Right atrium auricular region (tissue), 2 donors: ENCODE results near the gene PRPS1L1. TPM values are rescaled to one million over a fixed set of nuclear protein-coding genes. Genes with fewer than 3 reads are reported as not detected.

Source experiments
- DNase-seq: peaks from one replicate; pipeline ENCODE4 v3.0.0-alpha.2; 2019; ENCODE audit warnings: low spot score
- H3K27ac ChIP-seq, 2 donors: fragments of 200-600 bp; sonication (generic); 1 replicate in 1 of 2; 2 replicates in 1 of 2; pipeline ENCODE4 v1.5.1; 2016 to 2019
- H3K27me3 ChIP-seq, 2 donors: fragments of 200-600 bp; sonication (generic); one replicate each; pipeline versions ENCODE4 v1.5.1 to v1.6.0; 2017 to 2019
- H3K36me3 ChIP-seq: fragments of 200-600 bp; sonication (generic); one replicate; pipeline ENCODE4 v1.5.1; 2016
- H3K4me1 ChIP-seq, 2 donors: fragments of 200-600 bp; sonication (generic); one replicate each; pipeline versions ENCODE4 v1.5.1 to v1.6.0; 2017 to 2019
- H3K4me3 ChIP-seq, 2 donors: fragments of 200-600 bp; sonication (generic); 1 replicate in 1 of 2; 2 replicates in 1 of 2; pipeline ENCODE4 v1.5.1; 2017 to 2019; ENCODE audit warnings: mild to moderate bottlenecking in 1 of 2, moderate library complexity in 1 of 2
- H3K9me3 ChIP-seq, 2 donors: fragments of 200-600 bp; sonication (generic); one replicate each; pipeline ENCODE4 v1.5.1; 2019
- total RNA-seq, 2 donors: library from RNA; depleted of rRNA; stranded (reverse); fragments of >200 nt; gene quantifications; one replicate each; pipeline ENCODE4 v1.1.0, GENCODE V29; 2016
- TF ChIP-seq, protein P1 (sequence below), 2 donors: fragments of 200-600 bp; sonication (generic); IDR thresholded peaks; one replicate each; pipeline ENCODE4 v1.5.1; 2019; ENCODE audit warnings: antibody characterized with exemption in 2 of 2

The PRPS1L1 gene
- total RNA-seq, 2 donors from 2014 or later, result not detected

DNA sequence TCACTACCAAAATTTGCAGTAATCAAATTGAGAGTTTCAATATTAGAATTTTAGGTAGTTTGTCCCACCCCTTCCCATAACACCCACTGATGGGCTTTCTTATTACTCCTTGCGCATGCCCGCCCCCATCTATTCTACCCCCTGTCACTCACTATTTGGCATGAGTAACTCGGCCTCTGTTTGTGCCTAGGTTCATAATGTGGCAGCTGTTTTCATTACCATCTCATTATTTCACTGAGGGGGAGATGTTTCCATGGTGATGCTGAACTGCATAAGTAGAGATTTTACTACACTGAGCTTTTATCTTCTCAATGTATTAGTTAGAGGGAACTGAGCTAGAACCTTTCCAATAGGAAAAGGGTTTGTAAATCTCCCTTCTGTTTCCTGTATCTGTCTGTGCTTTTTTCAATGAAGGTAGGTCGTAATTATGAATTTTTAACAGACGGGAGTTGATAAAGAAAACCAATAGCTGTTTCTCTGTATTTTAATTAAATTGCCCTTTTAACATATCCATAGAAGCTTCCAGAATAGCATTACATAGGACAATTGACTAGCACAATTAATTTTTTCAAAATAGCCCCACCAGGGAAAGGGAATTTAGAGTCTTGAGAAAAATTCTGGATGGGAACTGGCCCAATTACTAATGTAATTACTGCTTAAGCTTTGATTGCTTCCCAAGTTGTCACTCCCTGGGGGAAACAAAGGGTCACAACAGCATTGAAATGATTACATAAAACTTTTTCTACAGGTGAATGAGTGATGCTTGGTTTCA, 33.4 kb downstream of the PRPS1L1 start:
- Histone ChIP-seq H3K27ac (no peak overlapping the region), H3K9me3 (peaks cover 0 to 6% of the 10 kb centered on the region in 2 donors), H3K4me1 (no peaks in the 10 kb centered on the region), H3K4me3 (no peak overlapping the region), H3K27me3 (no peaks in the 10 kb centered on the region), H3K36me3 (no peaks in the 10 kb centered on the region)
- no peak for DNase-seq
- TF ChIP-seq, protein P1, sequence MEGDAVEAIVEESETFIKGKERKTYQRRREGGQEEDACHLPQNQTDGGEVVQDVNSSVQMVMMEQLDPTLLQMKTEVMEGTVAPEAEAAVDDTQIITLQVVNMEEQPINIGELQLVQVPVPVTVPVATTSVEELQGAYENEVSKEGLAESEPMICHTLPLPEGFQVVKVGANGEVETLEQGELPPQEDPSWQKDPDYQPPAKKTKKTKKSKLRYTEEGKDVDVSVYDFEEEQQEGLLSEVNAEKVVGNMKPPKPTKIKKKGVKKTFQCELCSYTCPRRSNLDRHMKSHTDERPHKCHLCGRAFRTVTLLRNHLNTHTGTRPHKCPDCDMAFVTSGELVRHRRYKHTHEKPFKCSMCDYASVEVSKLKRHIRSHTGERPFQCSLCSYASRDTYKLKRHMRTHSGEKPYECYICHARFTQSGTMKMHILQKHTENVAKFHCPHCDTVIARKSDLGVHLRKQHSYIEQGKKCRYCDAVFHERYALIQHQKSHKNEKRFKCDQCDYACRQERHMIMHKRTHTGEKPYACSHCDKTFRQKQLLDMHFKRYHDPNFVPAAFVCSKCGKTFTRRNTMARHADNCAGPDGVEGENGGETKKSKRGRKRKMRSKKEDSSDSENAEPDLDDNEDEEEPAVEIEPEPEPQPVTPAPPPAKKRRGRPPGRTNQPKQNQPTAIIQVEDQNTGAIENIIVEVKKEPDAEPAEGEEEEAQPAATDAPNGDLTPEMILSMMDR (IDR thresholded peaks at IDR 0.05), result no peak

DNA sequence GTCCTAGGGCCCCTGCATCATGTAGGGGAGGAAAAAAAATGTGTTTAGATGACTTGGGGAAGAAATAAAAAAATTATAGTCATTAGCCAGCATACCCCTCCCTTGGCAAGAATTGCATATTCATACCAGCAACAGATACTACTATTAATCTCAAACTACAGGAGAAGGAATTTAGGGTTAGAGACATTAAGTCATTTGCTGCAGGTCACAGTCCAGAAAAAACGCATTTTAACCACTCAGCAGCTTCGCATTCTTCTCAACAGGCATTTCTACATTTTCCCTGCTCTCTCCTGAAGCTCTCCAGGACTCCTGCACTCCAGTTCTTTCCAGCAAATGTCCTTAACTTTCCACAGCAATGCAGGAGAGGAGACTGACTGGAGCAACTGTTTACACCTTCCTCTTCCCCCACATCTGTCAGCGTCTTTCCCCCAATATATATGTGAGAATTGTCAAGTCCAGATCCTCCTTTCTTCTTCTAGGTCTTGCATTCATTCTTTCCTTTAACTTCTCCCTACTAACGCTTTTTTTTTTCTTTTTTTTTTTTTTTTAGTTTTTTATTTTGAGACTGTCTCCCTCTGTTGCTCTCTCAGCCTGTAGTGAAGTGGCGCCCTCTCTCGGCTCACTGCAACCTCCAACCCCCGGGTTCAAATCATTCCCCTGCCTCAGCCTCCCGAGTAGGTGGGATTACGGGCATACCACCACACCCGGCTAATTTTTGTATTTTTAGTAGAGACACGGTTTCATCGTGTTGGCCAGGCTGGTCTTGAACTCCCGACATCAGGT, 35.6 kb downstream of the PRPS1L1 start:
- H3K27ac ChIP-seq, result no peak overlapping the region
- no peak for DNase-seq
- H3K27me3 ChIP-seq, result no peaks in the 10 kb centered on the region
- no peaks in the 10 kb centered on the region for H3K9me3 ChIP-seq
- H3K4me1 ChIP-seq, result no peaks in the 10 kb centered on the region
- no peaks in the 10 kb centered on the region for H3K36me3 ChIP-seq
- TF ChIP-seq, protein P1 (IDR thresholded peaks at IDR 0.05), result peak in 1 of 2 donors; percentile 23
- no peak overlapping the region for H3K4me3 ChIP-seq

DNA sequence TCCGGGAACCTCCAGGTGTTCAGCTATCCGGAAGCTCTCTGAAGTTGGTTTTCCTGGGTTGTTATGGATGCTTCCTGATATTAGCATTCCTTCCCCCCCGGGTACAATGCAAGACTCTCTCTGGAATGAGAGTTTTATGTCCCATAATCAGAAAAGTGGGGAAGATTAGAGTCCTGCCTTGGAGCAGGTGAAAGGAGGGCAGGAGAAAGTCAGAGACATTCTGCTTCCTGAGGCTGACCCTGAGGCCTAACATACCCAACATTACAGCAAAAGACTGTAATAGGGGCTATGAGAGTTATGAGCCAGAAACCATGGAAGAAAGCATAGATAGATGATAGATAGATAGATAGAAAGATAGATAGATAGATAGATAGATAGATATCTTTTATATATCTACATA, 36.9 kb downstream of the PRPS1L1 start:
- TF ChIP-seq, protein P1 (IDR thresholded peaks at IDR 0.05), result no peak
- H3K27me3 ChIP-seq, result no peaks in the 10 kb centered on the region
- H3K9me3 ChIP-seq, result no peaks in the 10 kb centered on the region
- no peak overlapping the region for H3K4me3 ChIP-seq
- H3K27ac ChIP-seq, result no peak overlapping the region
- no peak for DNase-seq
- no peaks in the 10 kb centered on the region for H3K36me3 ChIP-seq
- H3K4me1 ChIP-seq, result no peaks in the 10 kb centered on the region

DNA sequence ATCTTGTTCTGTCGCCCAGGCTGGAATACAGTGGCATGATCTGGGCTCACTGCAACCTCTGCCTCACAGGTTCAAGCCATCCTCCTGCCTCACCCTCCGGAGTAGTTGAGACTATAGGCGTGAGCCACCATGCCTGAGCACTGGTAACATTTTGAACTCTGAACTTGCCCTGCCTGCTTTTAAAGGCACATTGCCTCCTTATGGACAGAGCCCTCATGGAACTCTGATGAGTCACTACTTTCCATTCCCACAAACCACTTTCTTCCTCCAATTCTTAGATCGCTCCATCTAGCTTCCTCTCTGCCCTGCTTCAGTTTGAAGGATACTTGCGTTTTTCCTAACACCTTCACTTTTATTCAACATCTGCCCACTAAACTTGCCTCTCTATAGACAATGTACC, 38.1 kb downstream of the PRPS1L1 start:
- DNase-seq, result no peak

DNA sequence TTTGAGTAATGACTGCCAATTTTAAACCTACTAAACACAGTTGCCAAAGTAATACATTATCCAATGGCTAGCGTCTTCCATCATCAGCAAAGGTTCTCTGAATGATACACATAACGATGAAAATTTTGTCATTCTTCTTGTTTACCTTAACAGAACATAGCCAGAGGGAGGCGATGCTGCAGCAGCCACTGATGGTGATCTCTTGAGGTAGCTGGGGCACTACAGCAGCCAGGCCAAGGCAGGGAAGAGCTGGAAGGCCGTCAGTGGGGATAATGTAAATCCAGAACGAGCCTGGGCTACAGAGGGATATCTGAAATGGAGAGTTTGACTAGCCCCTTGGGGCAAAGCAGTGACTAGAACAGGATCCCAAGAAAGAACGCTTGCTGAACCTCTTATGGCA, 38.8 kb downstream of the PRPS1L1 start:
- TF ChIP-seq, protein P1 (IDR thresholded peaks at IDR 0.05), result no peak
- H3K27ac ChIP-seq, result no peak overlapping the region
- H3K4me1 ChIP-seq, result no peaks in the 10 kb centered on the region
- no peak overlapping the region for H3K4me3 ChIP-seq
- H3K9me3 ChIP-seq, result no peaks in the 10 kb centered on the region
- no peak for DNase-seq
- no peaks in the 10 kb centered on the region for H3K36me3 ChIP-seq
- no peaks in the 10 kb centered on the region for H3K27me3 ChIP-seq

More for the DNA sequence above, 38.1 kb downstream of the PRPS1L1 start:
- Histone ChIP-seq H3K36me3 (no peaks in the 10 kb centered on the region), H3K27ac (no peak overlapping the region), H3K4me3 (no peak overlapping the region), H3K9me3 (no peaks in the 10 kb centered on the region), H3K4me1 (no peaks in the 10 kb centered on the region), H3K27me3 (no peaks in the 10 kb centered on the region)
- TF ChIP-seq, protein P1 (IDR thresholded peaks at IDR 0.05), result no peak
